Measurements from ENCODE around the gene UNC13D. TPM values are rescaled to one million over a fixed set of nuclear protein-coding genes. Genes with fewer than 3 reads are reported as not detected.

UNC13D gene
- polyA plus RNA-seq, 1 donor from 2014 or later: 1.2 TPM

- no peak overlapping the region for H3K4me3 ChIP-seq (ENCODE audit: low read length)
- no peak for TF ChIP-seq CTCF (IDR thresholded peaks at IDR 0.05; ENCODE audit: poor library complexity, severe bottlenecking)
- no peak overlapping the region for H3K9ac ChIP-seq (ENCODE audit: low read length)
- no peaks in the 10 kb centered on the region for H3F3A ChIP-seq (ENCODE audit: insufficient read depth, low read length, poor library complexity, severe bottlenecking)
- no peak overlapping the region for H3K27ac ChIP-seq (ENCODE audit: low read length)
- no peaks in the 10 kb centered on the region for H3K79me2 ChIP-seq (replicated peaks; ENCODE audit: insufficient read depth, low read length)
- no peaks in the 10 kb centered on the region for H3K27me3 ChIP-seq (ENCODE audit: insufficient read depth, low read depth, low read length)
- H3K36me3 ChIP-seq (ENCODE audit: insufficient read depth, low read length): no peaks in the 10 kb centered on the region
- H3K4me2 ChIP-seq (ENCODE audit: low read length): no peak overlapping the region
- no peaks in the 10 kb centered on the region for H3K9me3 ChIP-seq (ENCODE audit: low read length)
- H2AFZ ChIP-seq (ENCODE audit: low read depth, low read length): no peak overlapping the region
- H3K9me2 ChIP-seq (ENCODE audit: insufficient read depth, low read length): no peaks in the 10 kb centered on the region
- H4K20me1 ChIP-seq (ENCODE audit: insufficient read depth): no peaks in the 10 kb centered on the region
Measured at GRCh38 chr17:75822800-75823166, 21.4 kb downstream of the UNC13D start.

- Histone ChIP-seq H3K4me3 (ENCODE audit: low read length) (no peak overlapping the region), H3K9ac (ENCODE audit: low read length) (no peak overlapping the region), H3F3A (ENCODE audit: insufficient read depth, low read length, poor library complexity, severe bottlenecking) (no peaks in the 10 kb centered on the region), H3K27ac (ENCODE audit: low read length) (no peak overlapping the region), H3K27me3 (ENCODE audit: insufficient read depth, low read depth, low read length) (no peaks in the 10 kb centered on the region), H3K9me2 (ENCODE audit: insufficient read depth, low read length) (no peaks in the 10 kb centered on the region), H3K36me3 (ENCODE audit: insufficient read depth, low read length) (no peaks in the 10 kb centered on the region), H3K79me2 (replicated peaks; ENCODE audit: insufficient read depth, low read length) (no peaks in the 10 kb centered on the region), H3K9me3 (ENCODE audit: low read length) (no peaks in the 10 kb centered on the region), H3K4me2 (ENCODE audit: low read length) (no peak overlapping the region), H2AFZ (ENCODE audit: low read depth, low read length) (no peak overlapping the region), H4K20me1 (ENCODE audit: insufficient read depth) (no peaks in the 10 kb centered on the region)
- TF ChIP-seq CTCF (IDR thresholded peaks at IDR 0.05; ENCODE audit: poor library complexity, severe bottlenecking): no peak
- no peak for TF ChIP-seq EZH2 (IDR thresholded peaks at IDR 0.05; ENCODE audit: borderline replicate concordance, insufficient read depth, low read length, poor library complexity, severe bottlenecking)
Measured at GRCh38 chr17:75822119-75822799, 21.9 kb downstream of the UNC13D start.

GRCh38 chr17:75821552-75821951 lies 22.7 kb downstream of the UNC13D start:
- no peaks in the 10 kb centered on the region for H3K9me3 ChIP-seq (ENCODE audit: low read length)
- TF ChIP-seq EP300 (conservative IDR thresholded peaks at IDR 0.05; ENCODE audit: poor library complexity, severe bottlenecking): no peak
- no peak for TF ChIP-seq SMC3 (conservative IDR thresholded peaks at IDR 0.05; ENCODE audit: poor library complexity)
- no peak for TF ChIP-seq EZH2 (IDR thresholded peaks at IDR 0.05; ENCODE audit: borderline replicate concordance, insufficient read depth, low read length, poor library complexity, severe bottlenecking)
- TF ChIP-seq REST (IDR thresholded peaks at IDR 0.05; ENCODE audit: borderline replicate concordance): no peak
- TF ChIP-seq CTCF (IDR thresholded peaks at IDR 0.05; ENCODE audit: poor library complexity, severe bottlenecking): no peak
- no peak for TF ChIP-seq RAD21 (conservative IDR thresholded peaks at IDR 0.05)
- TF ChIP-seq POLR2AphosphoS5 (IDR thresholded peaks at IDR 0.05): no peak
- no peak for TF ChIP-seq MXI1 (conservative IDR thresholded peaks at IDR 0.05; ENCODE audit: poor library complexity, severe bottlenecking)
- no peak for TF ChIP-seq TAF1 (IDR thresholded peaks at IDR 0.05; ENCODE audit: low read depth)
- H3K36me3 ChIP-seq (ENCODE audit: insufficient read depth, low read length): no peaks in the 10 kb centered on the region
- H3K4me2 ChIP-seq (ENCODE audit: low read length): no peak overlapping the region
- H3K9me2 ChIP-seq (ENCODE audit: insufficient read depth, low read length): no peaks in the 10 kb centered on the region
- H3K79me2 ChIP-seq (replicated peaks; ENCODE audit: insufficient read depth, low read length): no peaks in the 10 kb centered on the region
- no peak overlapping the region for H3K27ac ChIP-seq (ENCODE audit: low read length)
- no peak overlapping the region for H2AFZ ChIP-seq (ENCODE audit: low read depth, low read length)
- H3F3A ChIP-seq (ENCODE audit: insufficient read depth, low read length, poor library complexity, severe bottlenecking): no peaks in the 10 kb centered on the region
- no peak overlapping the region for H3K9ac ChIP-seq (ENCODE audit: low read length)
- no peaks in the 10 kb centered on the region for H4K20me1 ChIP-seq (ENCODE audit: insufficient read depth)
- no peak overlapping the region for H3K4me3 ChIP-seq (ENCODE audit: low read length)
- H3K27me3 ChIP-seq (ENCODE audit: insufficient read depth, low read depth, low read length): no peaks in the 10 kb centered on the region
